CD4-positive, alpha-beta T cell treated with Interleukin-10 for 1 hour (primary cell): Measurements from ENCODE around the gene SUCO.

ENCODE experiments used
- DNase-seq: peaks from one replicate; pipeline ENCODE4 v3.0.0-alpha.2; 2020

Gene SUCO

DNA sequence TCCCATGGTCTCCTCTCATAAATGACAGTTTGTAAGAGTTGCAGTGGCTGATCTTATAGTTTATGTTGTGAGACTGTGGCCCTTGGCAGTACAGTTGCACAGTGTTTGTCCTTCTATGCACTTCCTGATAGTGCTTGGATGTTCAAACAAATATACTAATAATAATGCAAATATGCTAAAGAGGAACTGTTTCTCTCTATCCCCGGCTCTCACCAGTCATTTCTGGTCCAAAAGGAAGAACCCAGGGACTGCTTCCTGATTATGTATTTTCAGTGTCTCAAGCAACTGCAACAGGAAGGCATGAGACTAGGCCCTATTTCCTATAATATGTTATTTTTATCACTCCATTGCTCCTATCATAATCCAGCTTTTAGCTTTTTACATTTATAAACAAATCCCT, 17.0 kb upstream of the SUCO start:
- no peak for DNase-seq

GRCh38 chr1:172517081-172517480, 15.9 kb upstream of the SUCO start:
- no peak for DNase-seq

DNA sequence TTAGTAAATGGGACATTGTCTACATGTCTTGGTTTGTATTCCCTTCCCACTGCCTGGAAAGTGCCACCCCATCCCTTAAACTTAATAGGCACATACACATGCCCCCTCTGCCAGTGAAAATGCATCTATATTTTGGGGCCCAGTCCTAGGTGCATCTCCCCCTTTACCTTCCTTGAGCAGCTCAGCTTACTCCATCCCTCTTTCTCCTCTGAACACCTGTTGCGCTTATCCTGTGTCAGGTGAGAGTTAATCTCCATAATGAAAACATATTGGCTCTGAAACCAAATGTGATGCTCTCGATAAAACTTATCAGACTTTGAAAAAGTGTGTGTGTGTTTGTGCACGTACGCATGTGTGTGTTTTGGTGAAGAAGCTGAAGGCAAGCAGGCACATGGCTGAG, 15.4 kb upstream of the SUCO start:
- DNase-seq, result no peak

DNA sequence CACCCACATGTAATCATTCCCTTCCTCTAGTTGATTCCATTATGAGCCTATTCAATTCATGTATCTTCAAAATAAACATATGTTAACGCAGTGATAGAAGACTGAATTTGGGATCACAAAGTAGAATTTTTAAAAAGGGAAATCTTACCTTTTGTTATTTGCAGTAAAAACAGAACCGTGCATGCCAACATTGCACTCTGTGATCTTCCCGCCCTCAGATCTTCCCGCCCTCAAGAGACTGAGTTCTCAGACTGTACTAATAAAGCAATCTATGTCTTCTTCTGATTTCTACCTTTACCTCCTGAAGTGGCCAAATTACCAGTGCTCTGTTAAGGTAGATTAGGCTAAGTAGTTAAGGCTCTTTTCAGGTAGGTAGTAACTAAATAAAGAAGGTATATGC, 3.6 kb upstream of the SUCO start:
- DNase-seq, result no peak

DNA sequence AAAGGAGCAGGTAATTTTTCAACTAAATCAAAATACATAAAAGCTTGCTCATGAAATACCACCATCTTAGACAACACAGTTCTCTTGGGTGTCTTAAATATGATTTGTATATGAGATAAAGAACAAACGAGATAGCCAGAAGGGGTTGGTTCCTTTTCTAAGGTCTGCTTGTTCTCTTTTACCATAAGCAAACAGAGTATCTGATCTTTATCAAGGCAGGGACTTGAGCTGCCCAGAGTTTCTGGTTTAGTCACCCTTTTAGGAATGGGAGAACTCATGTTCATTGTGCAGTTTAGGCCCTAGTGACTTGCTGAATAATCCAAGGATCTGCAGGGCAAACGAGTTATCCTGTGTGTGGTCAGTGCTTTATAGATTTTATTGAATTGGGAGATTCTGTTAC, 3.0 kb upstream of the SUCO start:
- DNase-seq, result no peak

DNA sequence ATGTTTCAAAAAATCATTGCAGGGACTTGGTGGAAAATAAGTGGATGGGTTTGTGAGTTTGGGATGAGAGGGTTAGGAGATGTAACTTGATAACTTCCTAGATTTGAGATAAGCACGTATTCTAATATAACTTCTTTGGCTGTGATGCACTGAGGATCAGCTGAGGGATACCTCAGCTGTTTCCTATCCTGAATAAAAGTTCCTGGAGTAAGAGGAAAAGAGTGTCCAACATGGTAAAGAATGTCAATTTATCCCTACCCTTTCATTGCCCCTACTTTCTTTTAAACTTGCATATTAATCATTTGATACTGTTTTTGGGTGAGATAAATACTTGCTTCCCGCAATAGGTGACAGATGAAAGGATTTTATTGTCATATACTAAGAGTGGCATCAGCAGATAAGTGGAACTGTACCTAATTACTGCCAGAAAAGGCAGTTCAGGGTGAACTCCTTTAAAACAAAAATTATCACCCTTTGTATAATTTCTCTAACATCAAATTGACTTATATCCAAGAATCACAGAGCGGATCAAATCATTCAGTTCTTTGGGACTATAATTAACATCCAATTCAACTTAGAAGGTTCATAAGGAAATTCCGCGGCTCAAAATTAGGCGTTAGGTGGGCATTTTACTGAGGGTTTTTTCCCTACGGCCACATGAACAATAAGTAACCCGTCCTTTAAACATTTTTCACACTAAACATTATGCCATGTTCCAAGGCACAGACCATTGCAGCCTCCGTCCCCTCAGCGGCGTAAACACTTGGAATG, 1.4 kb upstream of the SUCO start:
- no peak for DNase-seq

DNA sequence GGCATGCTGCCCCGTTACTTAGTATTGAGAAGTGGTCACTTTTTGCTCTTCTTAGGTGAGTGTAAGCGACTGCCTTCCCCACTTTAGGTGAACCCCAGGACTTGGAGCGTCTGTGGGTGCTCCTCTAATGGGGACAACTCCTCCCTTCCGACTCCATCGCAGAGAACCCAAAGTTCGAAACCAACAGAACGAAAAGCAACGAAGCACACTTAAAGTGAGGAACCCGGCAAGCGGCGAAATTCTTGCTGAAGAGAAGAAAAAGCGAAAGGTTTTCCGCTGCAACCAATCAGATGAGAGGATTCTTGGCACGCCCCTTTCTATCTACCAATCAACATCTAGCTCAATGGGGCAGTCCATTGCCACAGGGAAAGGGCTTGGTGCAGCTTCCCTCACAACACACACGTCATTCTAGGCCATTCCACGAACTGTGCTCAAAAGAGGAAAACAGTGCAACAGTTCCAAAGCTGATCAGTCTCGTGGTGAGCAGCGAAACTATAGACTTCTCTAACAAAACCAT, 709 bp upstream of the SUCO start:
- DNase-seq, result peak; percentile 98

- peak; percentile 58 for DNase-seq
Measured at GRCh38 chr1:172533513-172534151, 682 bp downstream of the SUCO start.

DNA sequence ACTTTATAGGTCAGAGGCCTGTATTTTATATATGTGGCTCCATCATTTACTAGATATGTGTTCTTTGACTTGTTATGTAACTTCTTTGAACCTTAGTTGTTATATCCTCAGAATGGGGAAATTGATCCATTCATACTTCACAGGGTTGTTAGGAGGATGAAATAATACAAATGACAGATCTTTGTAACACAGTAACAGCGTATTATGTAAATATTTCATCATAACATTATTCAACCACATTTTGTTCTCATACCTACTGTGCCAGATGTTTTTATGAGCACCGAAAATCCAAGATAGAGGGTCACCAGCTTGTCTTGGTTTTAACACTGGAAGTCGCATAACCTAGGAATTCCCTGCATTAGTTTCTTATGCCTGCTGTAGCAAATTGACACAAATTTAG, 3.3 kb downstream of the SUCO start:
- DNase-seq, result no peak

DNA sequence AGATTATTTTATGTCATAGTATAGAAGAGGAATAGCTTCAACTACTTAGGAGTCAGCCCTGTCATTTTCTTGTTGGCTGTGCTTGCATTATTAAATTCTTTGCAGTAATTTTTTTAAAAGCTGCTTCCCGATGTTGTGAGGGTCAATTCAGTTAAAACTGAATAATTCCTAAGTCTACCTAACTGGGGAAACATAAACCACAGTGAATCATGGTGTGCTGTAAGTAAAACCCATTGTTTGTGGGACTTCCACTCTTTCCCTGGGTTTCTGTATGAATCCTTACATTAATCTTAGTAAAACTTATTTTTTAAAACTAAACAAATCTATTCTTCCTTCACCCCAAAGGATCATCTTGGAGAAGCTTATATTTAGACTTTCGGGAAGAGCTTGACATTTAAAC, 4.4 kb downstream of the SUCO start:
- DNase-seq, result no peak

DNA sequence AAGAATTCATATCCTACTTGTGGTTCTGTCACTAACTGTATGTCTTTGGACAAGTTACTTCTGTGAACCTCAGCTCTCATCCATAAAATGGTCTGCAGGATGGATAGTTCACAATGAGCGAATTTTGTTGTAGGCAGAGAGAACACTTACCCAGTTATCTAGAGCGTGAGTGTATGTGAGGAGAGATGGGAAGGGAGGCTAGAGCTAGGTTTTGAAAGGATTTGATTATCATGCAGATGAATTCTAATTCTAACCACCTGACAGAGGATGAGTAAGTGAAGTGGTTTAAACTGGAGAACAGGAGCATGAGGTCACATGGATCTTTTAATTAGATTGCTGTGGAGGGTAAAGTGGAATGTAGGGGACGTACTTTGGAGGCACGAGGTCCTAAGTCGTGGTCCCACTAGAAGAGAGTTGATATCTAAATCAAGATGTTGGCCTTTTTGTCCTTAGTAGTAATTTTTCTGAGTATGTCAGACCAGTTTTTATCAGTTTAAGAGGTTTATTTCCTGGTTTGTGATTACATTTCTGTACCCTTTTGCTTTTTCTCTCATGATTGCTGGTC, 5.0 kb downstream of the SUCO start:
- DNase-seq, result no peak

GRCh38 chr1:172540635-172541034, 7.7 kb downstream of the SUCO start:
- DNase-seq, result no peak

- DNase-seq, result no peak
Measured at GRCh38 chr1:172544481-172545104, 11.6 kb downstream of the SUCO start.

DNA sequence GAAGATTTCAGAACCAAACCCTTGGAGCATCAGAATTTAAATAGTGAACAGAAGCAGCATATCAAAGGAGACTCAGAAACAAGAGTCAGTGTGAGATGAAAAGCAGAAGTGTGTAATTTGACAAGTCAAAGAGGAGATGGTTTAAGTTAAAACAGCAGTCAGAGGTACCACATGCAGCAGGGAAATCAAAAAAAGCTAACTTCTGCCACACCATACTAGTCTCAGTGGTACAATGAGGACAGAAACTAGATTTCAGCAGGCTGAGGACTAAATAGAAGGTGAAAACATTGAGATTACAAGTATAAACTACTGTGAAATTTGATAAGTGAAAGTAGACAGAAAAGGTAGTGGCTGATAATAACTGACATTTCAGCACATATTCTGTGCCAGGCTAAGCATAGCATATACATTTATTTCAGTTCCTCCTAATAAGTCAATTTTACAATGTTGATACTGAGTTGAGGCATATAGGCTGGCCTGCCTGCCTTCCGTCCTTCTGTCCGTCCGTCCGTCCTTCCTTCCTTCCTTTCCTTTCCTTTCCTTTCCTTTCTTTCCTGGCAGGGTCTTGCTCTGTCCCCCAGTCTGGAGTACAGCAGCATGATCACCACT, 12.6 kb downstream of the SUCO start:
- DNase-seq, result no peak

- no peak for DNase-seq
Measured at GRCh38 chr1:172547071-172547470, 14.1 kb downstream of the SUCO start.

DNA sequence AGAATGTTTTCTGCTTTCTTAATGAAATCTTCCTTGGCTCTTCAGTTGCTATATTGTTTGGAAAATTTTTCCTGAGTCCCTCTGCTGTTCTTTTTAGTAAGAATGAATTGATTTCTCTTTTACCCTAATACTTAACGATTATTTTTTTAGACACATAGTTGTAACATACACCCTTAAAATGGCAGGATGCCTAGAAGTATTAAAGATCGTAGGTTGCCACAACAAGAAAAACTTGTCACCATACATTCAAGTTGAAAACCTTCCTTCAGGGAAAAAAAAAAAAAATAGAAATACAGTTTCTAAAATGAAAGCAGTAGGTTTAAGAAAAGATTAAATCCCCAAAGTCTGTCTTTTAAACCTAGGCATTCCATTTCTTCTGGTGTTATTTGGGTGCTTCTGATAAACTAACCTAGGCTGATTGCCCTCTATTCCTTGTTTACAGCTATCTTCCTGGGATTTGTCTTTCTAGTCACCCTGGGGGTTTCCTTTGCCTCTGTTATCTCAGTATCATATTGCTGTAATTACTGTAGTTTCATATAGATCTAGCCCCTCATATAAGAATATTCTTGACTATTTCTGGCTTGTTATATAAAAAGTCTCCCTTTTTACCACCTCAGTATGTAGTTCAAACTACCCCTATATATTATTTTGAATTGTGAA, 16.8 kb downstream of the SUCO start:
- no peak for DNase-seq

GRCh38 chr1:172551279-172551678, 18.3 kb downstream of the SUCO start:
- DNase-seq, result no peak

DNA sequence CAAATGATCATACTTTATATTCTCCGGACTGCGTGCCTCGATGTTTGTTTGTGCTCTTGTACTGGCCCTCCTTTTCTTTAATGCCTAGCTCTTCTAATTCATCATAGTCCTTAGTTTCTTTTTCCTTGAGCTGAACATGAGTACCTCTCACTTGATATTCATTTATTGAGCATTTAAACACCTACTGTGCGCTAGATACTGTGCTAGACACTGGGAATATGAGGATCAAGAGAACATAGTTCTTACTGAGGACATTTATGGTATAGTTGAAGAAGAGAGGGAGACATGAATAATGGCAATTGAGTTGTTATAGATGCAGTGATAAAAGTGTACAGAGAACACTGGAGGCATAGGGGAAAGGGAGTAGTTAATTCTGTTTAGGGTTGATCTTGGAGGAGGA, 22.0 kb downstream of the SUCO start:
- no peak for DNase-seq

- no peak for DNase-seq
Measured at GRCh38 chr1:172556461-172556860, 23.5 kb downstream of the SUCO start.

GRCh38 chr1:172557270-172557669, 24.3 kb downstream of the SUCO start:
- no peak for DNase-seq

- DNase-seq, result no peak
Measured at GRCh38 chr1:172559572-172560210, 26.7 kb downstream of the SUCO start.

DNA sequence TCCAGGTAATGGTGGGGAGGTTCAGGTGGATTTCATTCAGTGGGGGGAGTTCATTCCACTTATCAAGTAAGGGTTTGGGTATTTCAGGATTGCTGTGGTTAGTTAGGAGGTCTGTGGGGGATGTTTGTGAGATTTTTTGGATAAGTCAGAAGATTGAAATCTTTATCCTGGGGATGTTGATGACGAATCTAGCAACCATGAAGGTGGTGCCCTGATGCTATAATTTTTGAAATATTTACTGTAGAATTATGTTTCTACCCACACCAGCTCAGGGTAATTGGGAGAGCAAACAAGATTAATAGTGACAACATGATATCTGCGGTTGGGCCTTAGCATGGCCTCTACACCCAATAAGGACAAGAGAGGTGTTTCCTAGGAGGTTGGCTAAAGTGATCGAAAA, 28.3 kb downstream of the SUCO start:
- DNase-seq, result no peak
